Esophagus muscularis mucosa (tissue), 4 donors: ENCODE data around the gene CORO7.

Experiments used
- EP300 ChIP-seq: sonication (generic); formaldehyde crosslinking; IDR thresholded peaks from one replicate; pipeline ENCODE4 v1.6.1; 2017; ENCODE audit warnings: antibody characterized with exemption
- POLR2A ChIP-seq: fragments of 450-650 bp; IDR thresholded peaks from one replicate; pipeline ENCODE4 v1.6.1; 2017; ENCODE audit warnings: antibody characterized with exemption, moderate library complexity, mild to moderate bottlenecking, low read depth
- POLR2AphosphoS5 ChIP-seq, 2 donors: sonication (generic); formaldehyde crosslinking; IDR thresholded peaks; one replicate each; pipeline ENCODE4 v1.6.1; 2017; ENCODE audit warnings: antibody characterized with exemption in 2 of 2
- TF ChIP-seq, protein P1 (sequence below), 3 experiments: fragments of 200-600 bp in 2 of 3; fragments of 450-650 bp in 1 of 3; sonication (generic) in 2 of 3; IDR thresholded peaks; one replicate each; pipeline ENCODE4 v1.5.1; 2017 to 2019; ENCODE audit warnings: antibody characterized with exemption in 3 of 3, mild to moderate bottlenecking in 2 of 3, moderate library complexity in 1 of 3

DNA sequence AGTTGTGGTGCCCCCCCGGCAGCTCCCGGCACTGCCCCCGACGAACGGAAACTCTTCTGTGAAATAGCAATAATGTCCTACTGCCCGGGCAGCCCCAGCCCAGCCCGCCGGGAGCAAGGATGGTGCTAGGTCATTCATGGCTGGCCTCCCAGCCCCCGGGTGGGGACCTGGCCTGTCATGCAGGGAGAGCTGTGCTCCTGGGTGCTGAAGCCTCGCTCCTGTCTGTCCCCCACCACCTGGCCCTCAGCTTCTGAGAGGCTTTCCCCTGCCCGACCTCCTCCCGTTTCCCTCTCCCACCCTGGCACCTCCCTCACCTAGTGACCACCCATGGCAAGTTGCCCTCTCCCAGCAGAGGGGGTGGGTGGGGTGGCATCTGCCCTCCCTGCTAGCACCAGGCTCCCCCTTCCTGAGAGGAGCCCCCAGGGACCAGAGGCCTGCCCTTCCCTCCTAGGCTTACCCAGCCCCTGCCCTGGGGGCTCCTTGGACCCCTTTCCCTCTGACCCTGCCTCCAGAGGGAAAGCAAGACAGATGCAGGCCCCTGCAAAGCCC, 78.8 kb downstream of the CORO7 start:
- TF ChIP-seq POLR2AphosphoS5 (IDR thresholded peaks at IDR 0.05) (no peak), POLR2A (no peak), EP300 (no peak)
- TF ChIP-seq, protein P1, sequence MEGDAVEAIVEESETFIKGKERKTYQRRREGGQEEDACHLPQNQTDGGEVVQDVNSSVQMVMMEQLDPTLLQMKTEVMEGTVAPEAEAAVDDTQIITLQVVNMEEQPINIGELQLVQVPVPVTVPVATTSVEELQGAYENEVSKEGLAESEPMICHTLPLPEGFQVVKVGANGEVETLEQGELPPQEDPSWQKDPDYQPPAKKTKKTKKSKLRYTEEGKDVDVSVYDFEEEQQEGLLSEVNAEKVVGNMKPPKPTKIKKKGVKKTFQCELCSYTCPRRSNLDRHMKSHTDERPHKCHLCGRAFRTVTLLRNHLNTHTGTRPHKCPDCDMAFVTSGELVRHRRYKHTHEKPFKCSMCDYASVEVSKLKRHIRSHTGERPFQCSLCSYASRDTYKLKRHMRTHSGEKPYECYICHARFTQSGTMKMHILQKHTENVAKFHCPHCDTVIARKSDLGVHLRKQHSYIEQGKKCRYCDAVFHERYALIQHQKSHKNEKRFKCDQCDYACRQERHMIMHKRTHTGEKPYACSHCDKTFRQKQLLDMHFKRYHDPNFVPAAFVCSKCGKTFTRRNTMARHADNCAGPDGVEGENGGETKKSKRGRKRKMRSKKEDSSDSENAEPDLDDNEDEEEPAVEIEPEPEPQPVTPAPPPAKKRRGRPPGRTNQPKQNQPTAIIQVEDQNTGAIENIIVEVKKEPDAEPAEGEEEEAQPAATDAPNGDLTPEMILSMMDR (IDR thresholded peaks at IDR 0.05): no peak
